SK-N-SH (cell line): Measurements from ENCODE around the gene OLFML1.

Source experiments
- CTCF ChIP-seq: fragments of 200-600 bp; sonication (generic); IDR thresholded peaks from 2 replicates; pipeline ENCODE4 v1.6.1; 2017; ENCODE audit warnings: antibody characterized with exemption, mild to moderate bottlenecking, moderate library complexity
- EP300 ChIP-seq, 2 experiments: IDR thresholded peaks; 2 replicates each; pipeline versions ENCODE4 v1.4.0 to v1.6.1; 2012; ENCODE audit warnings: borderline replicate concordance in 1 of 2, low read depth in 1 of 2, low read length in 1 of 2
- GATA2 ChIP-seq: sonication (generic); formaldehyde crosslinking; IDR thresholded peaks from 2 replicates; pipeline ENCODE4 v1.5.0; 2020; ENCODE audit warnings: mild to moderate bottlenecking, missing genetic modification reagents
- TF ChIP-seq, protein P1 (sequence below): IDR thresholded peaks from 2 replicates; pipeline ENCODE4 v1.6.1; 2012; ENCODE audit warnings: mild to moderate bottlenecking, low read depth, low read length, moderate library complexity

GRCh38 chr11:7528514-7529049, 43.3 kb downstream of the OLFML1 start:
- TF ChIP-seq CTCF (no peak), EP300 (IDR thresholded peaks at IDR 0.05; ENCODE audit: borderline replicate concordance in 1 of 2, low read depth in 1 of 2, low read length in 1 of 2) (no peak), GATA2 (CRISPR knock-in tag) (no peak)
- TF ChIP-seq, protein P1, sequence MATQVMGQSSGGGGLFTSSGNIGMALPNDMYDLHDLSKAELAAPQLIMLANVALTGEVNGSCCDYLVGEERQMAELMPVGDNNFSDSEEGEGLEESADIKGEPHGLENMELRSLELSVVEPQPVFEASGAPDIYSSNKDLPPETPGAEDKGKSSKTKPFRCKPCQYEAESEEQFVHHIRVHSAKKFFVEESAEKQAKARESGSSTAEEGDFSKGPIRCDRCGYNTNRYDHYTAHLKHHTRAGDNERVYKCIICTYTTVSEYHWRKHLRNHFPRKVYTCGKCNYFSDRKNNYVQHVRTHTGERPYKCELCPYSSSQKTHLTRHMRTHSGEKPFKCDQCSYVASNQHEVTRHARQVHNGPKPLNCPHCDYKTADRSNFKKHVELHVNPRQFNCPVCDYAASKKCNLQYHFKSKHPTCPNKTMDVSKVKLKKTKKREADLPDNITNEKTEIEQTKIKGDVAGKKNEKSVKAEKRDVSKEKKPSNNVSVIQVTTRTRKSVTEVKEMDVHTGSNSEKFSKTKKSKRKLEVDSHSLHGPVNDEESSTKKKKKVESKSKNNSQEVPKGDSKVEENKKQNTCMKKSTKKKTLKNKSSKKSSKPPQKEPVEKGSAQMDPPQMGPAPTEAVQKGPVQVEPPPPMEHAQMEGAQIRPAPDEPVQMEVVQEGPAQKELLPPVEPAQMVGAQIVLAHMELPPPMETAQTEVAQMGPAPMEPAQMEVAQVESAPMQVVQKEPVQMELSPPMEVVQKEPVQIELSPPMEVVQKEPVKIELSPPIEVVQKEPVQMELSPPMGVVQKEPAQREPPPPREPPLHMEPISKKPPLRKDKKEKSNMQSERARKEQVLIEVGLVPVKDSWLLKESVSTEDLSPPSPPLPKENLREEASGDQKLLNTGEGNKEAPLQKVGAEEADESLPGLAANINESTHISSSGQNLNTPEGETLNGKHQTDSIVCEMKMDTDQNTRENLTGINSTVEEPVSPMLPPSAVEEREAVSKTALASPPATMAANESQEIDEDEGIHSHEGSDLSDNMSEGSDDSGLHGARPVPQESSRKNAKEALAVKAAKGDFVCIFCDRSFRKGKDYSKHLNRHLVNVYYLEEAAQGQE = no peak
